B cell (primary cell): Measurements from ENCODE around the gene PPP2CA. TPM values are rescaled to one million over a fixed set of nuclear protein-coding genes. Genes with fewer than 3 reads are reported as not detected.

Experiments
- ATAC-seq: fragments of 200-7000 bp; cut with Tn5 transposase; one replicate; pipeline ENCODE4 v1.10.0; 2021; ENCODE audit warnings: low read depth, mild to moderate bottlenecking, moderate number of reproducible peaks, moderate library complexity
- CTCF ChIA-PET: fragments of 350-600 bp; sonication (Branson Sonifier 250); formaldehyde crosslinking; loops from one replicate; lab custom pipeline; 2021; ENCODE audit warnings: antibody characterized with exemption, inconsistent platforms; lab: Charles Lee
- POLR2A ChIA-PET: fragments of 350-600 bp; sonication (Branson Sonifier 250); formaldehyde crosslinking; loops from one replicate; lab custom pipeline; 2021; ENCODE audit warnings: antibody characterized with exemption; lab: Charles Lee
- DNase-seq: peaks from one replicate; pipeline ENCODE4 v3.0.0; 2013
- H2AFZ ChIP-seq: 2 replicates; pipeline ENCODE4 v1.6.1; 2012; ENCODE audit warnings: mild to moderate bottlenecking, low read depth, low read length; ENCODE audit not compliant: insufficient read depth, poor library complexity, severe bottlenecking
- H3K27ac ChIP-seq, 2 donors: 1 replicate in 1 of 2; 2 replicates in 1 of 2; pipeline ENCODE4 v1.5.1; 2012 to 2013; ENCODE audit warnings: low read length in 2 of 2, mild to moderate bottlenecking in 2 of 2, moderate library complexity in 1 of 2
- H3K27me3 ChIP-seq, 4 experiments: fragments of 200-600 bp in 1 of 4; sonication (generic) in 1 of 4; replicated peaks in 1 of 4; 1 replicate in 2 of 4; 2 replicates in 2 of 4; pipeline versions ENCODE4 v1.6.1 to v1.7.0; 2013 to 2016; ENCODE audit warnings: low read length in 3 of 4, mild to moderate bottlenecking in 2 of 4, mixed read lengths in 1 of 4, moderate library complexity in 1 of 4; ENCODE audit not compliant: insufficient read depth in 4 of 4, control insufficient read depth in 3 of 4; ENCODE audit errors: control extremely low read depth in 1 of 4
- H3K36me3 ChIP-seq, 2 experiments: replicated peaks in 1 of 2; 1 replicate in 1 of 2; 2 replicates in 1 of 2; pipeline versions ENCODE4 v1.6.1 to v1.7.1; 2013; ENCODE audit warnings: low read length in 1 of 2; ENCODE audit not compliant: insufficient read depth in 2 of 2, control insufficient read depth in 1 of 2; ENCODE audit errors: control extremely low read depth in 1 of 2, extremely low read depth in 1 of 2
- H3K4me1 ChIP-seq, 2 donors: fragments of 200-600 bp in 1 of 2; sonication (generic) in 1 of 2; 1 replicate in 1 of 2; 2 replicates in 1 of 2; pipeline versions ENCODE4 v1.5.1 to v1.6.1; 2013 to 2017; ENCODE audit warnings: low read length in 2 of 2; ENCODE audit not compliant: control insufficient read depth in 2 of 2, insufficient read depth in 2 of 2
- H3K4me2 ChIP-seq: replicated peaks from 2 replicates; pipeline ENCODE3; 2012; ENCODE audit warnings: mild to moderate bottlenecking, low read depth, low read length; ENCODE audit not compliant: poor library complexity, severe bottlenecking
- H3K4me3 ChIP-seq, 5 experiments: fragments of 200-600 bp in 1 of 5; sonication (generic) in 1 of 5; 1 replicate in 3 of 5; 2 replicates in 2 of 5; pipeline versions ENCODE4 v1.5.1 to v1.7.0; 2011 to 2016; ENCODE audit warnings: low read length in 4 of 5, mild to moderate bottlenecking in 4 of 5, low read depth in 2 of 5, control low read depth in 1 of 5, moderate library complexity in 1 of 5; ENCODE audit not compliant: insufficient read depth in 1 of 5; ENCODE audit errors: control extremely low read depth in 1 of 5, extremely low read depth in 1 of 5
- H3K79me2 ChIP-seq: fragments of 200-600 bp; sonication (generic); one replicate; pipeline ENCODE4 v1.6.0; 2016; ENCODE audit warnings: low read length; ENCODE audit not compliant: control insufficient read depth, insufficient read depth
- H3K9ac ChIP-seq: fragments of 200-600 bp; sonication (generic); 2 replicates; pipeline ENCODE4 v1.6.1; 2017; ENCODE audit warnings: mild to moderate bottlenecking, low read length, moderate library complexity
- H3K9me3 ChIP-seq, 3 donors: one replicate each; pipeline versions ENCODE4 v1.6.1 to v1.7.1; 2013; ENCODE audit warnings: low read length in 2 of 3; ENCODE audit not compliant: control insufficient read depth in 2 of 3, insufficient read depth in 1 of 3; ENCODE audit errors: control extremely low read depth in 1 of 3
- H4K20me1 ChIP-seq: 2 replicates; pipeline ENCODE4 v1.6.0; 2012; ENCODE audit warnings: mild to moderate bottlenecking, low read length; ENCODE audit not compliant: insufficient read depth, control insufficient read depth, poor library complexity, severe bottlenecking
- H3K27ac Mint-ChIP-seq: one replicate; pipeline ENCODE4 v1.8.0; 2021; ENCODE audit warnings: mixed read lengths
- H3K27me3 Mint-ChIP-seq: one replicate; pipeline ENCODE4 v1.8.0; 2021; ENCODE audit warnings: mixed read lengths
- H3K4me1 Mint-ChIP-seq: one replicate; pipeline ENCODE4 v1.8.0; 2021; ENCODE audit warnings: mixed read lengths
- H3K4me3 Mint-ChIP-seq: one replicate; pipeline ENCODE4 v1.8.0; 2021; ENCODE audit warnings: mixed read lengths
- H3K9me3 Mint-ChIP-seq: one replicate; pipeline ENCODE4 v1.8.0; 2022; ENCODE audit warnings: mixed read lengths; ENCODE audit not compliant: insufficient read depth
- CTCF ChIP-seq: fragments of 200-600 bp; IDR thresholded peaks from one replicate; pipeline ENCODE4 v1.8.0; 2022; ENCODE audit warnings: antibody characterized with exemption, mild to moderate bottlenecking
- EZH2 ChIP-seq: IDR thresholded peaks from 2 replicates; pipeline ENCODE4 v1.6.1; 2012; ENCODE audit warnings: borderline replicate concordance, low read depth, mild to moderate bottlenecking, moderate library complexity, low read length; ENCODE audit not compliant: insufficient read depth, poor library complexity, severe bottlenecking
- WGBS: methylation state at CpG from one replicate; pipeline ENCODE4 v1.1.5; 2013; ENCODE audit warnings: missing lambda C conversion rate; ENCODE audit not compliant: insufficient coverage; 5-methylcytosine and 5-hydroxymethylcytosine counted together
- intact Hi-C: fragments of 100-400 bp; cut with micrococcal nuclease; formaldehyde crosslinking; loops from one replicate; pipeline ENCODE4 v1.10.0; 2022
- polyA plus RNA-seq: library from polyadenylated mRNA; depleted of rRNA; stranded (reverse); fragments of >200 nt; gene quantifications from 2 replicates; pipeline ENCODE4 v1.2.3, GENCODE V29; 2012
- total RNA-seq, 2 donors: library from RNA; stranded (reverse); fragments of 120-200 nt in 1 of 2; gene quantifications; 1 replicate in 1 of 2; 2 replicates in 1 of 2; pipeline versions ENCODE4 v1.2.3 to v1.2.4, GENCODE V29; 2013 to 2022

The PPP2CA gene
- total and polyA plus RNA-seq, 2 donors (not counting 1 experiment from before 2014, with no cell fraction given) = 82.3 to 86.2 TPM

- Histone ChIP-seq H3K36me3 (no peaks in the 10 kb centered on the region), H3K9ac (no peak overlapping the region), H3K4me2 (no peak overlapping the region), H4K20me1 (no peaks in the 10 kb centered on the region), H3K27ac (no peak overlapping the region), H3K4me1 (no peaks in the 10 kb centered on the region), H2AFZ (no peak overlapping the region), H3K4me3 (no peak overlapping the region), H3K27me3 (peaks cover 0 to 4% (median 0%) of the 10 kb centered on the region in 4 experiments), H3K9me3 (no peaks in the 10 kb centered on the region), H3K79me2 (no peaks in the 10 kb centered on the region)
- Mint-ChIP-seq H3K9me3 (no peaks in the 10 kb centered on the region), H3K4me3 (no peak overlapping the region), H3K4me1 (no peaks in the 10 kb centered on the region), H3K27ac (no peak overlapping the region), H3K27me3 (peaks cover 25% of the 10 kb centered on the region)
- CTCF ChIA-PET = interaction anchor here (0.7 kb wide), 1 partner anchor 37 kb away, joined by 3 read pairs; no protein-coding TSS in a partner anchor
- intact Hi-C loops = no loop called here
- POLR2A ChIA-PET = no interaction called here
- 93% methylated on average over 5 of the region's 5 CpGs for WGBS
- DNase-seq (no peak), ATAC-seq (no peak)
- TF ChIP-seq EZH2 = no peak
- TF ChIP-seq CTCF = no peak
Observed at GRCh38 chr5:134252671-134253070, 26.8 kb upstream of the PPP2CA start.

- Histone ChIP-seq H3K79me2 (no peaks in the 10 kb centered on the region), H3K36me3 (no peaks in the 10 kb centered on the region), H3K9ac (no peak overlapping the region), H3K9me3 (no peaks in the 10 kb centered on the region), H2AFZ (no peak overlapping the region), H4K20me1 (no peaks in the 10 kb centered on the region), H3K27me3 (peaks cover 0 to 4% (median 0%) of the 10 kb centered on the region in 4 experiments), H3K4me3 (no peak overlapping the region), H3K27ac (no peak overlapping the region), H3K4me2 (no peak overlapping the region), H3K4me1 (no peaks in the 10 kb centered on the region)
- peaks cover 26% of the 10 kb centered on the region for H3K27me3 Mint-ChIP-seq
- H3K27ac Mint-ChIP-seq = no peak overlapping the region
- TF ChIP-seq EZH2 (no peak), CTCF (no peak)
- ChIA-PET CTCF (no interaction called here), POLR2A (no interaction called here)
- DNase-seq (no peak), ATAC-seq (no peak)
- WGBS = no CpG with 5 or more reads among the region's 3 CpGs
- no peak overlapping the region for H3K4me3 Mint-ChIP-seq
- H3K4me1 Mint-ChIP-seq = no peaks in the 10 kb centered on the region
- H3K9me3 Mint-ChIP-seq = no peaks in the 10 kb centered on the region
- intact Hi-C loops = no loop called here
Observed at GRCh38 chr5:134250949-134251348, 25.1 kb upstream of the PPP2CA start.
